GM18909 (cell line): ENCODE data around the gene PDGFRA.

ENCODE experiments used
- ATAC-seq: cut with Tn5 transposase; IDR thresholded peaks from one replicate; pipeline ENCODE4 v1.9.1; 2021; ENCODE audit warnings: mild to moderate bottlenecking; ENCODE audit not compliant: unreplicated experiment, poor library complexity

The PDGFRA gene

GRCh38 chr4:54228961-54229501 is at the start of gene PDGFRA:
TSS of gene PDGFRA (plus strand) at chr4:54229293. CDS start at chr4:54258769, 29,476 bp downstream.
- no peak for ATAC-seq

- ATAC-seq, result no peak
Measured at GRCh38 chr4:54184581-54184980, 44.5 kb upstream of the PDGFRA start.

GRCh38 chr4:54185044-54185780 is 43.9 kb upstream of the PDGFRA start:
- ATAC-seq, result no peak

GRCh38 chr4:54185866-54186265 is 43.2 kb upstream of the PDGFRA start:
- no peak for ATAC-seq

- no peak for ATAC-seq
Measured at GRCh38 chr4:54186371-54186770, 42.7 kb upstream of the PDGFRA start.

- ATAC-seq, result no peak
Measured at GRCh38 chr4:54187148-54187547, 41.9 kb upstream of the PDGFRA start.

- ATAC-seq, result no peak
Measured at GRCh38 chr4:54189140-54189539, 40.0 kb upstream of the PDGFRA start.

GRCh38 chr4:54192811-54193210 is 36.3 kb upstream of the PDGFRA start:
- no peak for ATAC-seq

GRCh38 chr4:54197926-54198325 is 31.2 kb upstream of the PDGFRA start:
- no peak for ATAC-seq

- ATAC-seq, result no peak
Measured at GRCh38 chr4:54199919-54200318, 29.2 kb upstream of the PDGFRA start.

GRCh38 chr4:54209617-54210016 is 19.5 kb upstream of the PDGFRA start:
- ATAC-seq, result no peak

GRCh38 chr4:54213001-54213400 is 16.1 kb upstream of the PDGFRA start:
- no peak for ATAC-seq

GRCh38 chr4:54213761-54214160 is 15.3 kb upstream of the PDGFRA start:
- no peak for ATAC-seq

- no peak for ATAC-seq
Measured at GRCh38 chr4:54215379-54216077, 13.6 kb upstream of the PDGFRA start.

- ATAC-seq, result no peak
Measured at GRCh38 chr4:54217642-54218495, 11.2 kb upstream of the PDGFRA start.

GRCh38 chr4:54218736-54219135 is 10.4 kb upstream of the PDGFRA start:
- no peak for ATAC-seq

- no peak for ATAC-seq
Measured at GRCh38 chr4:54224996-54225597, 4.0 kb upstream of the PDGFRA start.

GRCh38 chr4:54225598-54226403 is 3.3 kb upstream of the PDGFRA start:
- ATAC-seq, result no peak
